SJSA1 (cell line): ENCODE results near the gene PACRG. TPM values are rescaled to one million over a fixed set of nuclear protein-coding genes. Genes with fewer than 3 reads are reported as not detected.
A peak's percentile ranks its signal among the peaks of the same experiment; 100 is the strongest.

Experiments
- DNase-seq, 2 experiments: peaks; one replicate each; pipeline ENCODE4 v3.0.0-alpha.2; 2015 to 2020; ENCODE audit warnings: low spot score in 2 of 2, low read depth in 1 of 2
- H3K27ac ChIP-seq: fragments of 250-450 bp; sonication (Bioruptor Pico); 2 replicates; pipeline ENCODE4 v1.5.1; 2020; ENCODE audit warnings: mild to moderate bottlenecking, moderate library complexity
- H3K27me3 ChIP-seq: fragments of 250-450 bp; sonication (Bioruptor Pico); replicated peaks from 2 replicates; pipeline ENCODE4 v1.5.1; 2020; ENCODE audit warnings: mild to moderate bottlenecking, moderate library complexity
- H3K36me3 ChIP-seq: fragments of 250-450 bp; sonication (Bioruptor Pico); 2 replicates; pipeline ENCODE4 v1.5.1; 2020; ENCODE audit warnings: mild to moderate bottlenecking
- H3K4me1 ChIP-seq: fragments of 250-450 bp; sonication (Bioruptor Pico); replicated peaks from 2 replicates; pipeline ENCODE4 v1.6.1; 2021; ENCODE audit warnings: mild to moderate bottlenecking
- H3K4me3 ChIP-seq: fragments of 250-450 bp; sonication (Bioruptor Pico); 2 replicates; pipeline ENCODE4 v1.5.1; 2020; ENCODE audit warnings: mild to moderate bottlenecking
- H3K9me3 ChIP-seq: fragments of 250-450 bp; sonication (Bioruptor Pico); replicated peaks from 2 replicates; pipeline ENCODE4 v1.5.1; 2020; ENCODE audit warnings: mild to moderate bottlenecking
- total RNA-seq: library from RNA; depleted of rRNA; stranded (reverse); fragments of >200 nt; shearing (Covaris generic); gene quantifications from 2 replicates; pipeline ENCODE4 v1.2.3, GENCODE V29; 2014; rRNA removed

The PACRG gene
- total RNA-seq, 1 experiment from 2014 or later, result not detected

- Histone ChIP-seq H3K27me3 (no peaks in the 10 kb centered on the region), H3K4me3 (no peak overlapping the region), H3K36me3 (no peaks in the 10 kb centered on the region), H3K4me1 (peaks cover 18% of the 10 kb centered on the region), H3K9me3 (no peaks in the 10 kb centered on the region), H3K27ac (no peak overlapping the region)
- DNase-seq, result no peak
These were observed 623.2 kb downstream of the PACRG start for GRCh38 chr6:163351013-163351412.

GRCh38 chr6:163352011-163352685 is 624.4 kb downstream of the PACRG start:
- no peaks in the 10 kb centered on the region for H3K36me3 ChIP-seq
- no peak overlapping the region for H3K27ac ChIP-seq
- peaks cover 18% of the 10 kb centered on the region for H3K4me1 ChIP-seq
- H3K9me3 ChIP-seq, result no peaks in the 10 kb centered on the region
- no peak for DNase-seq
- H3K4me3 ChIP-seq, result no peak overlapping the region
- H3K27me3 ChIP-seq, result no peaks in the 10 kb centered on the region

GRCh38 chr6:163352966-163353365 is 625.2 kb downstream of the PACRG start:
- no peak overlapping the region for H3K27ac ChIP-seq
- no peak for DNase-seq
- H3K36me3 ChIP-seq, result no peaks in the 10 kb centered on the region
- H3K4me1 ChIP-seq, result peaks cover 15% of the 10 kb centered on the region
- no peaks in the 10 kb centered on the region for H3K27me3 ChIP-seq
- H3K4me3 ChIP-seq, result no peak overlapping the region
- H3K9me3 ChIP-seq, result no peaks in the 10 kb centered on the region

- H3K27ac ChIP-seq, result no peak overlapping the region
- peaks cover 15% of the 10 kb centered on the region for H3K4me1 ChIP-seq
- H3K9me3 ChIP-seq, result no peaks in the 10 kb centered on the region
- no peaks in the 10 kb centered on the region for H3K27me3 ChIP-seq
- no peak overlapping the region for H3K4me3 ChIP-seq
- no peak for DNase-seq
- H3K36me3 ChIP-seq, result no peaks in the 10 kb centered on the region
These were observed 626.3 kb downstream of the PACRG start for GRCh38 chr6:163354085-163354484.

- Histone ChIP-seq H3K4me3 (no peak overlapping the region), H3K27ac (no peak overlapping the region), H3K4me1 (peaks cover 15% of the 10 kb centered on the region)
These were observed 627.1 kb downstream of the PACRG start for GRCh38 chr6:163354761-163355425.

GRCh38 chr6:163355426-163355991 is 627.7 kb downstream of the PACRG start:
- Histone ChIP-seq H3K9me3 (no peaks in the 10 kb centered on the region), H3K27ac (peak overlapping the region; percentile 56), H3K36me3 (no peaks in the 10 kb centered on the region), H3K4me3 (no peak overlapping the region), H3K27me3 (no peaks in the 10 kb centered on the region), H3K4me1 (peaks cover 15% of the 10 kb centered on the region)
- peak; percentile 54 to 59 for DNase-seq

More at GRCh38 chr6:163354761-163355425, 627.1 kb downstream of the PACRG start:
- Histone ChIP-seq H3K36me3 (no peaks in the 10 kb centered on the region), H3K27me3 (no peaks in the 10 kb centered on the region), H3K9me3 (no peaks in the 10 kb centered on the region)
- DNase-seq, result peak in 1 of 2 experiments; percentile 6

- H3K4me3 ChIP-seq, result no peak overlapping the region
- H3K36me3 ChIP-seq, result no peaks in the 10 kb centered on the region
- H3K27me3 ChIP-seq, result no peaks in the 10 kb centered on the region
- no peaks in the 10 kb centered on the region for H3K9me3 ChIP-seq
- DNase-seq, result peak; percentile 20 to 60
- H3K4me1 ChIP-seq, result peaks cover 15% of the 10 kb centered on the region
- peak overlapping the region; percentile 56 for H3K27ac ChIP-seq
These were observed 628.5 kb downstream of the PACRG start for GRCh38 chr6:163356324-163356723.

GRCh38 chr6:163356743-163357142 is 629.0 kb downstream of the PACRG start:
- H3K9me3 ChIP-seq, result no peaks in the 10 kb centered on the region
- H3K4me1 ChIP-seq, result peaks cover 15% of the 10 kb centered on the region
- no peak overlapping the region for H3K4me3 ChIP-seq
- no peaks in the 10 kb centered on the region for H3K27me3 ChIP-seq
- no peak overlapping the region for H3K27ac ChIP-seq
- H3K36me3 ChIP-seq, result no peaks in the 10 kb centered on the region
- DNase-seq, result no peak

GRCh38 chr6:163364641-163365040 is 636.9 kb downstream of the PACRG start:
- H3K27me3 ChIP-seq, result no peaks in the 10 kb centered on the region
- DNase-seq, result no peak
- no peaks in the 10 kb centered on the region for H3K4me1 ChIP-seq
- no peaks in the 10 kb centered on the region for H3K36me3 ChIP-seq
- H3K27ac ChIP-seq, result no peak overlapping the region
- no peaks in the 10 kb centered on the region for H3K9me3 ChIP-seq
- no peak overlapping the region for H3K4me3 ChIP-seq

Other genes with a start within 250 kb of the PACRG start
- not detected in 2 replicates for gene PRKN, start 208 bp upstream of the PACRG start, total RNA-seq